ENCODE measurements around the gene CLDN25.

- TF ChIP-seq CTCF (IDR thresholded peaks at IDR 0.05), result no peak
- TF ChIP-seq ZFX (IDR thresholded peaks at IDR 0.05; ENCODE audit: borderline replicate concordance), result no peak
Measured at GRCh38 chr11:113817626-113818025, 38.0 kb downstream of the CLDN25 start.

All from 22Rv1 (cell line).